GM06990 (cell line): ENCODE results near the gene KLHDC4.
"Not testable (repeated sequence)": the region's sequence is repeated elsewhere in the genome, so short reads cannot be mapped to it uniquely, and the experiment has no call there.

ENCODE experiments used
- DNase-seq: peaks from one replicate; pipeline ENCODE4 v3.0.0-alpha.2; 2011; ENCODE audit not compliant: insufficient read length; ENCODE audit errors: extremely low read depth
- H3K27me3 ChIP-seq: replicated peaks from 2 replicates; pipeline ENCODE4 v1.6.0; 2011; ENCODE audit warnings: low read length; ENCODE audit not compliant: control insufficient read depth, insufficient read depth
- H3K36me3 ChIP-seq: 2 replicates; pipeline ENCODE4 v1.5.1; 2011; ENCODE audit warnings: low read length; ENCODE audit not compliant: control insufficient read depth, insufficient read depth
- H3K4me3 ChIP-seq: replicated peaks from 2 replicates; pipeline ENCODE4 v1.5.1; 2011; ENCODE audit warnings: low read depth, mild to moderate bottlenecking, control low read depth, low read length
- TF ChIP-seq, protein P1 (sequence below): IDR thresholded peaks from 2 replicates; pipeline ENCODE4 v1.5.1; 2011; ENCODE audit warnings: low read length, control low read depth, mild to moderate bottlenecking, inconsistent platforms; ENCODE audit not compliant: insufficient read depth, poor library complexity, severe bottlenecking

Gene KLHDC4

DNA sequence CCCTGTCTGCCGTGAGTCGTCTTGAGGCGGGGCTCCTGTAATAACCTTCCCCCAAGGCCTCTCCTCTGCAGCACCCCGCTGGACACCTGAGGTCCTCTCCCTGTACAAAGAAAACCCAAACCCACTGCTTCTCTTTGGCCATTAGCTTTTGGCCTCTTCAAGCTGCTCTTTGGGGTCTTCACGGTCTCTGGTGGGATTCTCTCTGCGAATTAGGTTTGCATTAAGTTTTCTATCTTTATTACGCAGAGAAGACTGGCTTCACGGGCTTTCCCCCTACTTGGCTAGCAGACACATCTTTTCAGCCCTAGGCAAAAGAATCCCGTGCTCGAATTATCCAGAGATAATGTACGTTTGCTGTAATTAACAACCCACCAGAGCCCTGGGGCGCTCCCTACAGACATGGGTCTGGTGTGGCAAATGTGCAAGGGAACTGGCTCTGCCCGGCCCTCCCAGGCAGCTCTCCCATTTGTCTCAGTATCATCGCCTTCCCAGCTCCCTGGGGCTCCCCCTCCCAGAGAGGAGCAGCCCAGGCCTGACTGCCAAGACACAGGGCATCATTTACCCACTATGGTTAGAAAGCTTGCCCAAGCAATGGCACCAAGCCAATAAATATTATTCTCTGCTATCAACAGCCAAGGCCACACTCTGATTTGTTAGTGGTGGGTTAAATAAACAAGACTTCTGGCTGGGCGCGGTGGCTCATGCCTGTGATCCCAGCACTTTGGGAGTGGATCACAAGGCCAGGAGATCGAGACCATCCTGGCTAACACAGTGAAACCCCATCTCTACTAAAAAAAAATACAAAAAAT, 24.7 kb upstream of the KLHDC4 start:
- TF ChIP-seq, protein P1, sequence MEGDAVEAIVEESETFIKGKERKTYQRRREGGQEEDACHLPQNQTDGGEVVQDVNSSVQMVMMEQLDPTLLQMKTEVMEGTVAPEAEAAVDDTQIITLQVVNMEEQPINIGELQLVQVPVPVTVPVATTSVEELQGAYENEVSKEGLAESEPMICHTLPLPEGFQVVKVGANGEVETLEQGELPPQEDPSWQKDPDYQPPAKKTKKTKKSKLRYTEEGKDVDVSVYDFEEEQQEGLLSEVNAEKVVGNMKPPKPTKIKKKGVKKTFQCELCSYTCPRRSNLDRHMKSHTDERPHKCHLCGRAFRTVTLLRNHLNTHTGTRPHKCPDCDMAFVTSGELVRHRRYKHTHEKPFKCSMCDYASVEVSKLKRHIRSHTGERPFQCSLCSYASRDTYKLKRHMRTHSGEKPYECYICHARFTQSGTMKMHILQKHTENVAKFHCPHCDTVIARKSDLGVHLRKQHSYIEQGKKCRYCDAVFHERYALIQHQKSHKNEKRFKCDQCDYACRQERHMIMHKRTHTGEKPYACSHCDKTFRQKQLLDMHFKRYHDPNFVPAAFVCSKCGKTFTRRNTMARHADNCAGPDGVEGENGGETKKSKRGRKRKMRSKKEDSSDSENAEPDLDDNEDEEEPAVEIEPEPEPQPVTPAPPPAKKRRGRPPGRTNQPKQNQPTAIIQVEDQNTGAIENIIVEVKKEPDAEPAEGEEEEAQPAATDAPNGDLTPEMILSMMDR, result no peak
- no peaks in the 10 kb centered on the region for H3K27me3 ChIP-seq
- DNase-seq, result no peak
- H3K4me3 ChIP-seq, result no peak overlapping the region
- no peaks in the 10 kb centered on the region for H3K36me3 ChIP-seq

DNA sequence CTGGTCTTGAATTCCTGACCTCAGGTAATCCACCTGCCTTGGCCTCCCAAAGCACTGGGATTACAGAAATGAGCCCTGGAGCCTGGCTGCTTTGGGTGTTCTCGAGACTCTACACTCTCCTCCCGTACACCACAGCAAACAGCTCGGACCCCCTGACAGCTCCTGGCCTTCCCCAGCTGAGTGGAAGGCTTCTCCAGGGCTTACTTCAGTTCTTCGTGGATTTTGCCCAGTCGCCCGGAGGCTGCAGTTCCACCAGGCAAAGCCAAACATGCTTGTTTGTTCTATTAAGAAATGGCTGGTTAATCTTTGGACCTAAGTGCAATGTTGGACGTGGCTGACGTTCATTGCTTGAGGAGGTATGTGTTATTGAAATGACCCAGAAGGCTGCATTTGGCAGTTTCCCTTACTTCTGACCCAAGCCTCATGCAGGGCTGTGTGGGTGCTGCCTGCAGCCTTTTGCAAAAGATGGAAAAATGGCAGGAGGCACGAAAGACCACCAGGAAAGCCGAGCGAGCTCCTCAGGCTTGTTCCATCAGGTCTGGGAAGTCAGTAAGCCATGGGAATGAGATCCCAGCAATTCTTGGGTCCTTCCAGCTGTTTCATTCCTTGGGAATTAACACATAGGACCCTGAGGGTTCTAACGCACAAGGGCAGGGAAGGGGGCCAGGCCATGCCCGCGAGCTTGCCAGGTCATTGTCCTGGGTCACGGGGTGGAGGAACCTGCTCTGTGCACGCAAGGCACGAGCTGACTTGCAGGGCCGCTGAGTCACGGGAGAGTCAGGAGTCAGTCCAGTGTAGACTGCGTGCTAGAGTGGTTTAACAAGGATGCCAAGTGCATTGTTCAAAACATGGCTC, 23.9 kb upstream of the KLHDC4 start:
- Histone ChIP-seq H3K4me3 (no peak overlapping the region), H3K36me3 (no peaks in the 10 kb centered on the region), H3K27me3 (no peaks in the 10 kb centered on the region)
- TF ChIP-seq, protein P1, result no peak
- DNase-seq, result no peak

DNA sequence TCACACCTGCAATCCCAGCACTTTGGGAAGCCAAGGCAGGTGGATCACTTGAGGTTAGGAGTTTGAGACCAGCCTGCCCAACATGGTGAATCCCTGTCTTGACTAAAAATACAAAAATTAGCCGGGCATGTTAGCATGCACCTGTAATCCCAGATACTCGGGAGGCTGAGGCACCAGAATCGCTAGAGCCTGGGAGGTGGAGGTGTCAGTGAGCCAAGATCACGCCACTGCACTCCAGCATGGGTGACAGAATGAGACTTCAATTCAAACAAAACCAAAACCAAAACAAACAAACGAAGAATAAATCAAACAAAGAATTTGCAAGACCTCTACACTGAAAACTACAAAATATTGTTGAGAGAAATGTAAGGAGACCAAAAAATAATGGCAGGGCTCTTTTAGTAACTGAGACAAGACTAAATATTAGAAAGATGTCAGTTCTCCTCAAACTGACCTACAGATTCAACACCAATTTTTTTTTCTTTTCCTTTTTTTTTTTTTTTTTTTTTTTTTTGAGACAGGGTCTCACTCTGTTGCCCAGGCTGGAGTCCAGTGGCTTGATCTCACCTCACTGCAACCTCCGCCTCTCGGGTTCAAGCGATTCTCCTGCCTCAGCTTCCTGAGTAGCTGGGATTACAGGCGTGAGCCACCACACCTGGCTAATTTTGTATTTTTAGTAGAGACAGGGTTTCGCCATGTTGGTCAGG, 23.1 kb upstream of the KLHDC4 start:
- DNase-seq, H3K4me3 ChIP-seq, H3K27me3 ChIP-seq, H3K36me3 ChIP-seq: not testable (repeated sequence)

DNA sequence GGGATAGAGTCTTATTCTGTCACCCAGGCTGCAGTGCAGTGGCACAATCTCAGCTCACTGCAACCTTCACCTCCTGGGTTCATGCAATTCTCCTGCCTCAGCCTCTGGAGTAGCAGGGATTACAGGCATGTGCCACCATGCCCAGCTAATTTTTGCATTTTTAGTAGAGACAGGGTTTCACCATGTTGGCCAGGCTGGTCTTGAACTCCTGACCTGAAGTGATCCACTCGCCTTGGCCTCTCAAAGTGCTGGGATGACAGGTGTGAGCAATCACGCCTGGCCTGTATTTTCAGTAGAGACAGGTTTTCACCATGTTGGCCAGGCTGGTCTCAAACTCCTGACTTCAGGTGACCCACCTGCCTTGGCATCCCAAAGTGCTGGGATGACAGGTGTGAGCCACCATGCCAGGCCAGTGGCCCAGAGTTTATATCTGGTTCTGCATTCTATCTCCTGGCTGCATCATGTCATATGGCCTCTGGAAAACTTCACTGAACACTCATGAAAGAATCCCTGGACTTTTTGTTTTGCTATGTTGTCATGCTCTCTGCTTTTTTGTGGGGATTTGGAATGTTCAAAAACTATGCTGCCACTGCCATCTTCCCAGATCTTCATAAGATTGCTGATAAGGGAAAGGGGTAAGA, 21.8 kb upstream of the KLHDC4 start:
- not testable (repeated sequence) for H3K4me3 ChIP-seq, H3K36me3 ChIP-seq, DNase-seq, H3K27me3 ChIP-seq

DNA sequence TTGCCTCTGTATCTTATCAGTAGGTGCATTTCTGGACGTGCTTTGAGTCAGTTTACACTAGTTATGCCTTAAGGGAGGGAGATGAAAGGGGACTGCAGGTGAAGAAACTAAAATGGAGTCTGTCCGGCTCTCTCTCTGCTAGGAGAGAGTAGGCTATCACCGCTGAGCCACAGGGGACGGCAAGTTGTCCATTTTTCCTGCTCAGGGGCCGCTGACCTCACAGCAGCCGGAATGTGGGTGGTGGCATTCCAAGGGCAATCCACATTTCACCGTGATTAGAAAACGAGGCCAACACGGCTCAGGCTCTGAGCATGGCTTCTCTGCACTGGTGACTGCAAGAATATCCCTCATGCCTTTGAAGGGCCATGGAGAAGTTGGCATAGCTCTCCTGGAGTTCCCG, 19.0 kb upstream of the KLHDC4 start:
- H3K4me3 ChIP-seq, result no peak overlapping the region

DNA sequence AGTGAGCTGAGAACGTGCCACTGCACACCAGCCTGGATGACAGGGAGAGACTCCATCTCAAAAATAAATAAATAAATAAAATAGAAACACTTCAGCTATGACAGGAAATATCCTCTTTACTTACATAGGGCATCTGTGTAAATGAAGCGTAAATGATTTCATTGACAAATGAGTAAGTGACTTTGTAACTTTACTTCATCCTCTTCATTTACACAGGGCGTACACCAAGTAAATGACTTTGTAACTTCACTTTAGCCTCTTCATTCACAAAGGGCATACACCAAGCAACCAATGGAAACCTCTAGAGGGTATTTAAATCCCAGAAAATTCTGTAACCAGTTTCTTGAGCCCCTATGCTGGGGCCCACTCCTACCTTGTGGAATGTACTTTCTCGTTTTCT, 16.2 kb upstream of the KLHDC4 start:
- H3K36me3 ChIP-seq, result no peaks in the 10 kb centered on the region
- TF ChIP-seq, protein P1, result no peak
- DNase-seq, result no peak
- H3K27me3 ChIP-seq, result no peaks in the 10 kb centered on the region
- H3K4me3 ChIP-seq, result no peak overlapping the region

More for the DNA sequence above, 19.0 kb upstream of the KLHDC4 start:
- no peaks in the 10 kb centered on the region for H3K27me3 ChIP-seq
- no peaks in the 10 kb centered on the region for H3K36me3 ChIP-seq
- TF ChIP-seq, protein P1, result no peak
- DNase-seq, result no peak
